GM19035 (cell line): ENCODE measurements around the gene FCHSD2.

Experiments
- ATAC-seq: cut with Tn5 transposase; IDR thresholded peaks from one replicate; pipeline ENCODE4 v1.9.1; 2021; ENCODE audit not compliant: unreplicated experiment

Gene FCHSD2

GRCh38 chr11:73142128-73142377, at the start of gene FCHSD2:
TSS of gene FCHSD2 (minus strand) at chr11:73142318. CDS start at chr11:73141877, 441 bp downstream.
- ATAC-seq: no peak

- ATAC-seq: no peak
Measured at GRCh38 chr11:73191151-73191550, 49.0 kb upstream of the FCHSD2 start.

- no peak for ATAC-seq
Measured at GRCh38 chr11:73190557-73190885, 48.4 kb upstream of the FCHSD2 start.

GRCh38 chr11:73189723-73190556, 47.8 kb upstream of the FCHSD2 start:
- ATAC-seq: no peak

GRCh38 chr11:73189315-73189714, 47.2 kb upstream of the FCHSD2 start:
- ATAC-seq: no peak

- ATAC-seq: no peak
Measured at GRCh38 chr11:73188301-73188700, 46.2 kb upstream of the FCHSD2 start.

- ATAC-seq: no peak
Measured at GRCh38 chr11:73187854-73188253, 45.7 kb upstream of the FCHSD2 start.

- no peak for ATAC-seq
Measured at GRCh38 chr11:73186886-73187285, 44.8 kb upstream of the FCHSD2 start.

GRCh38 chr11:73186294-73186850, 44.3 kb upstream of the FCHSD2 start:
- ATAC-seq: no peak

GRCh38 chr11:73185680-73186293, 43.7 kb upstream of the FCHSD2 start:
- no peak for ATAC-seq

- ATAC-seq: no peak
Measured at GRCh38 chr11:73184953-73185671, 43.0 kb upstream of the FCHSD2 start.

GRCh38 chr11:73182824-73183321, 40.8 kb upstream of the FCHSD2 start:
- no peak for ATAC-seq

- ATAC-seq: no peak
Measured at GRCh38 chr11:73178681-73179080, 36.6 kb upstream of the FCHSD2 start.

GRCh38 chr11:73177778-73178539, 35.8 kb upstream of the FCHSD2 start:
- peak; percentile 73 for ATAC-seq

- no peak for ATAC-seq
Measured at GRCh38 chr11:73177380-73177777, 35.3 kb upstream of the FCHSD2 start.

- no peak for ATAC-seq
Measured at GRCh38 chr11:73176874-73177155, 34.7 kb upstream of the FCHSD2 start.

- no peak for ATAC-seq
Measured at GRCh38 chr11:73176145-73176873, 34.2 kb upstream of the FCHSD2 start.

- no peak for ATAC-seq
Measured at GRCh38 chr11:73175551-73176144, 33.5 kb upstream of the FCHSD2 start.

GRCh38 chr11:73174495-73174791, 32.3 kb upstream of the FCHSD2 start:
- ATAC-seq: no peak

- ATAC-seq: no peak
Measured at GRCh38 chr11:73173755-73174494, 31.8 kb upstream of the FCHSD2 start.
